CD4-positive, alpha-beta T cell treated with Interleukin-10 for 1 hour (primary cell): Measurements from ENCODE around the gene FAM120B.
"Not testable (repeated sequence)": the region's sequence is repeated elsewhere in the genome, so short reads cannot be mapped to it uniquely, and the experiment has no call there.

ENCODE experiments used
- DNase-seq: peaks from one replicate; pipeline ENCODE4 v3.0.0-alpha.2; 2020

The FAM120B gene

GRCh38 chr6:170305805-170306323 is 694 bp upstream of the FAM120B start:
- no peak for DNase-seq

DNA sequence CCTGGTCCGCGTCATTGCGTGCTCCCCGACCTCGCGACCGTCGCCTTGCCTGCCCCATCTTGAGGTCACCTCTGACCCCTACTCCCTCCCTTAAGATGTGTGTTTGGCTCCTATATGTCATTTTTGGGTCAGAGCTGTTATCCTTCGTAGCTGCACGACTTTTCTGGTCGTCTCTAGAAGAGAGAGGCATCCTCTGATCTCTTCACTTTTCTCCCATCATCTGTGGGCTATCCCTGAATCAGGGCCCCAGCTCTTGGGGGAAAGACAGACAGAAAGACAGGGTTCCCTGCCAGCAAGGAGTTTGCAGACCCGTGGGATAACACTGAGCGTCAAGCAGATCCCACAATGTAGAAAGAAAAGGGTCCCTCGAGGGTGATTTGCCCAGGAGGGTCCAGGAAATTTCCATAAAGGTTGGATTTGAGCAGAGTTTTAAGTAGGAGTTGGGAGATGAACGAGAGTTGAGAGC is 555 bp downstream of the FAM120B start:
- DNase-seq: no peak

DNA sequence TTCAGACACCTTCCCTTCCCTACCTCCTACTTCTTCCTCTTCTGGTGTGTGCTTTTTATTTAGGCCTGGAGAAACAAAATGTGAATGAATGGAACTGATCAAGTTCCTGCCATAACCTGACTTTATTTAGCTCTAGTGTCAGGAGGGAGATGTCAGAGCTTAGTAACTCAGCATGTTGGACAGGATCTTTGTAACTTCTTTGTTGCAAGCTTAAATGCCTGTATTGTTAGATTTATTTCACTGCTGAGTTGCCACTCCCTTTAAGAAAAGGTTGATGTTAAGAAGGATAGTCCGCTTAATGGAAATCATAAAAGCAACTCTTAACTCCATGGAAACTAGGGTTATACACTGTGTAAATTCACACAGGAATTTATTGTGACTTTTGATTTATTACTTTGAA is 2.2 kb downstream of the FAM120B start:
- no peak for DNase-seq

- DNase-seq: no peak
These were observed 5.1 kb downstream of the FAM120B start for GRCh38 chr6:170311696-170312095.

GRCh38 chr6:170312876-170313275 is 6.3 kb downstream of the FAM120B start:
- DNase-seq: no peak

- no peak for DNase-seq
These were observed 7.2 kb downstream of the FAM120B start for GRCh38 chr6:170313716-170314295.

DNA sequence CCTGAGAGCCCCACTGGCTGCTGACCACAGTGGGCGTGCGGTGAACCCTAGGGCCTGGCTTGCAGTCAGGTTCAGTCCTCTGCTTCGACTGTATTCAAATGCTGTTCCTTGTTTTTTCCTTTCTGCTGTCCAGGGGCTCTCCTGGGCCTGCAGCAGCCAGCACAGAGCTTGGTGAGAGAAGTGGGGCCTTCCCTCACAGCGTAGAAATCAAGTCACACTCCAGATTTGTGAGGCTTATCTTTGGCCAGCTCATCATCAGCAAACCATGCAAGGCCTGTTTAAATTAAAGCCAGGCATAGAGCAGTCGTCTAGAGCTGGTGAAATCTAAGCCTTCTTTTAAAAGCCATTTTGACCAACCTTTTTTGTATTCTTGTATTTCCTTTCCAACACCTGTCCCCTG is 8.4 kb downstream of the FAM120B start:
- DNase-seq: no peak

DNA sequence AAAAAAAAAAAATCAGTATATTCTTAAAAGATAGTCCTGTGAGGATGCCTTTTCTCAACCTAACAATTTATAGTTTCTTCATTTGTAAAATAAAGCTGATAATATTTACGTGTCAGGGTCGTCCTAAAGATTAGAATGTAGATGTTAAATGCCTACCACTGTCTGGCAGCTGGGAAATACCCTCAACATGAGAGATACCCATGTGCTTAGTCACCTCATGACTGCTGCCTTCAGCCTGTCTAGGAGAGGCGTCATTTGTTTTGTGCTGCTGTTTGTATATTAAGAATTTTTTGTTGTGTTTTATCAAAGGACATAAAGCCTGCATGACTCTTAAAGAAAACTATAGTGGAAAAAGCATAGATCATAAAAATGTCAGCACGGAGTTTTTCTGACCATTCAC is 9.5 kb downstream of the FAM120B start:
- no peak for DNase-seq

DNA sequence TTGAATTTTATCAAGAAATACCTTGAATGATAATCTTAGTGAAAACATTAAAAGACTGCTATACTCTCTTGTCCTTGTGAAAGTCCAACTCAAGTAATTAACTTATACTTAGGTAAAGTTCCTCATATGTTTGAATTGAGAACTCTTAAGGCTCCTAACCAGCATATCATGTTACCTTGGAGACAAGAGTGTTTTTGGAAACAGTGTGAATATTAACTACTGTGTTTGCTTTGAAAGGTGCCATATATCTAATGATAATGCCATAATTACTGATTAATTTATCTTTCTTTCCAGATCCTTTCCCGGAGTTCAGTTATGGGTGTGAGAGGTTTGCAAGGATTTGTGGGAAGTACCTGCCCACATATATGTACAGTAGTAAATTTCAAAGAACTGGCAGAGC is 10.5 kb downstream of the FAM120B start:
- DNase-seq: no peak

- DNase-seq: no peak
These were observed 11.2 kb downstream of the FAM120B start for GRCh38 chr6:170317718-170318117.

- no peak for DNase-seq
These were observed 22.8 kb downstream of the FAM120B start for GRCh38 chr6:170329321-170329720.

GRCh38 chr6:170335199-170335598 is 28.6 kb downstream of the FAM120B start:
- DNase-seq: not testable (repeated sequence)

DNA sequence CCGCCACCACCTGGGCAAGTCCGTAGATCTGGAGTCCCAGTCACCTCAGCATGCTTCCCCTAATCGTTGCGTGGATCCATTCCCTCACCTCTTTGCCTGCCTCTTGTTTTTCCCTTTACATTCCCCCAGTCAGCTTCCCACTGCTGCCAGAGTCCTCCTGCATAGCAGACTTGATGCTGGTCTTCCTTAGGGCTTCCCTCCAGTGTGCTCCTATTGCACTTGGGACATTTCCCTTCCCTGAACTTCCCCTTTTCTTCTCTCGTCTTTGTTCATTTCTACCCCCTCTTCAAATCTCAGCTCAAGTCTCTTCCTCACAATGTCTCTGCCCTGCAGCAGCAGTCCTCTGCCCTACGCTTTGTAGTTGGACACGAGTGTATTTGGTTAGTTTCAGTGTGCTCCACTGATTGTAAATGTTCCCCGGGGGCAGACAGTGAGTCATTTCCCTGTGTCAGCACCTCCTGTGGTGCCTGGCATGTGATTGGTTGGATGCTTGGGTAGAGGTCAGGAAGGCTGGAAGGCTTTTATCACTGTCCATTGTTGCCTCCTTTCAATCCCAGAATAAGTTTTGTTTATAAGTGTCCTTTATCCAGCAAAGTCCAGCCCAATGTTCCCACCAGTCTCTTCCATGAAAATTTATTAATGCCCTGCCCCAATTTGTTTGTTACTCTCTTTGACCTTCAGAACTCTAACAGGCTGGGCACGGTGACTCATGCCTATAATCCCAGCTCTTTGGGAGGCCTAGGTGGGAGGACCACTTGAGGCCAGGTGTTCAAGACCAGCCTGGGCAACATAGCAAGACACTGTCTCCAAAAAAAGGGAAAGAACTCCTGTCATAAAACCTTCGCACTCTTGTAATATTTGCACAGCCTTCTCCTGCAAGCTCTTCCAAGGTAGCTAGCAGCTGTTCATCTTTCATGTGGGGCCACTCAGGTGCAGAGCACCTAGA is 38.3 kb downstream of the FAM120B start:
- DNase-seq: no peak

DNA sequence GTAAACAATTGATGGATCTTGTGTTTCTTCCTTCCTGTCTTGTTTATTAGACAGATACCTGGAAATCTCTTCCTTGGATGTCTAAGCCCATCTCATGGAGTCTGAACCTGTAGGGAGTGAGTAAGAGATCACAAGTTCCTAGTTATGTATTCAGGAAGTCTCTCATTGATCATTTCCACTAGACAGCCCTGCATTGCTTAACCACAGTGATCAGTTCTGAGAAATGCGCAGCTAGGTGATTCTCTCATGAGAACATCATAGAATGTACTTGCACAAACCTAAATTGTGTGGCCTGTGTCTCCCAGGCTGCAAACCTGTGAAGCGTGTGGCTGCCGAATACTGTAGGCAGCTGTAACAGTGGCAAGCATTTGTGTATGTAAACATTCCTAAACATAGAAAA is 39.1 kb downstream of the FAM120B start:
- no peak for DNase-seq

- no peak for DNase-seq
These were observed 40.1 kb downstream of the FAM120B start for GRCh38 chr6:170346649-170347048.

DNA sequence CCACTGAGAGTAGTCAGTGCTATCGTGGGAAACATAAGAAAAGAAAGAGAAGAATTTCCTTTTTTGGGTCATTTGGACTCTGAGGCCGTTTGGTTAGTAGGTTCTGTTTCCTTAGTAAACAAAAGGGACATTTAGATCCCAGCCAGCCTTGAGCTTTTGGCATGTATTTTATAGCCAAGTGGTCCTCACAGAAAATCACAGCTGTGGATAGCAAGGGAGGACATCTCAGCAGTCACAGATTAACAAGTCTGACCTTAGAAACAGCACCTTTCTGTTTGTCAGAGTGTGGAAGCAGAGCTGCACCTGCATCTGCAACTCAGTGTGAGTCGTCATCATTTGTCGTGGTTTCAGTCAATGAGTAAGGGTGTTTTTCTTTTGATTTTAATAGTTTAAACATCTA is 40.5 kb downstream of the FAM120B start:
- DNase-seq: no peak

DNA sequence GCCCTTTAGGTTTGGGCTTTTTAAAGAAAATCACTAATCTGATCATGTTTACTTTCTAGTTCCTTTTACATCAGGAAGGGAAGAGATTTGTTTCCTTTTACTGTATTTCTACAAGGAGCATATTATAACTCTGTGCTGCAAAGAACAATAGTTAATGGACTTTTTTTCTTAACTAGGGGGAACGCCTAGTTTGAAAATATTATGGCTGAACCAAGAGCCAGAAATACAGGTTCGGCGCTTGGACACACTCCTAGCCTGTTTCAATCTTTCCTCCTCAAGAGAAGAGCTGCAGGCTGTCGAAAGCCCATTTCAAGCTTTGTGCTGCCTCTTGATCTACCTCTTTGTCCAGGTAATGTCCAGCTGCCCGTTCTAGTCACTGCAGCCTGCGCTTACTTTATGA is 41.4 kb downstream of the FAM120B start:
- DNase-seq: no peak

- DNase-seq: not testable (repeated sequence)
These were observed 44.9 kb downstream of the FAM120B start for GRCh38 chr6:170351456-170351855.

GRCh38 chr6:170355190-170355589 is 48.6 kb downstream of the FAM120B start:
- DNase-seq: not testable (repeated sequence)

DNA sequence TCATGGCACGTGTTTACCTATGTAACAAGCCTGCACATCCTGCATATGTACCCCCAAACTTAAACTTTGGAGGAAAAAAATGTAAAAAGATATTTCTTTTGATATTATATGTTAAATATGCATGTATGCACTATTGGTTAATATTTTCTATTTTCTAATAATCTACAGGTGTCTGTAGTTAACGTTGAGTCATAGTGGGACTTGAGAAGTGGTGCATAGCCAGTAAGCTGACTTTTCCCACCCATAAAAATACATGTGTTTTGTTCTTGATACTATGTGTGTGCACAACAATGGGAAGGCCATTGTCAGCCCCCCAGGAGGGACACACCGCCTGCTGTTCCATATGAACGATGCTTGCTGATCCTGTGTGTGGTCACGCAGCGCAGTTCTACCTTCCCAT is 49.1 kb downstream of the FAM120B start:
- no peak for DNase-seq

DNA sequence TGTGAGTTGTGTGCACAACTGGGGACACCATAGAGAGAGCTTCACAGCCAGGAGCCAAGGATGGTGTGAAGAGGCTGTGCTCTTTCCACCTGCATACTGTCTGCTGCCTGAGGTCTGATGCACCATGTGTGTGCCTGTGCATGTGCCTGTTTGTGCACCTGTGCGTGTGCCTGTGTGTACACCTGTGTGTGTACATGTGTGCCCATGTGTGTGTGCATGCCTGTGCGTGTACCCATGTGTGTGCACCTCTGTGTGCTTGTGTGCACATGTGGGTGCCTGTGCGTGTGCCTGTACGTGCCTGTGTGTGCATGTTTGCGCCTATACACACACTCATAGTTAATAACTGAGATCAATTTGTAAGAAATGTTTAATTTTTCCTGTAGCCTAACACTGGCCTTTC is 51.3 kb downstream of the FAM120B start:
- DNase-seq: no peak

DNA sequence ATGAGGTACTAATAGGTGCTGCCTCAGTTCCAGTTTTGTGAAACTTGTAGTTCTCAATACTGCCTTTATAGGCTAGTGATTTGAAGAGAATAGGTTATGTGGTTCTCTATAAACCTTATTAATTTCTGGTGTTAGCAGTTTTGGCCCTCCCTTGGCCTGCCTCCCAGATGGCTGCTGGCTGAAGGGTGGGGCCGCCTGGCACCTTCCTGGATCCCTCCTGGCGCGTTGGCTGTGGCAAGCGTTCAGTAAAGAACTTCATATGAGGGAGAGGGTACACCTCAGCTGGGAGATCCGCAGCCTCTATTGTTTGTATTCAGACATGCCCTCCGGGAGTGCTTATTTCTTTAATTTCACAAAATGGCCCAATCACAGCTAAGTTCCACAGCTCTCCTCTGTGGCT is 51.9 kb downstream of the FAM120B start:
- DNase-seq: no peak

- no peak for DNase-seq
These were observed 53.9 kb downstream of the FAM120B start for GRCh38 chr6:170360476-170360875.

DNA sequence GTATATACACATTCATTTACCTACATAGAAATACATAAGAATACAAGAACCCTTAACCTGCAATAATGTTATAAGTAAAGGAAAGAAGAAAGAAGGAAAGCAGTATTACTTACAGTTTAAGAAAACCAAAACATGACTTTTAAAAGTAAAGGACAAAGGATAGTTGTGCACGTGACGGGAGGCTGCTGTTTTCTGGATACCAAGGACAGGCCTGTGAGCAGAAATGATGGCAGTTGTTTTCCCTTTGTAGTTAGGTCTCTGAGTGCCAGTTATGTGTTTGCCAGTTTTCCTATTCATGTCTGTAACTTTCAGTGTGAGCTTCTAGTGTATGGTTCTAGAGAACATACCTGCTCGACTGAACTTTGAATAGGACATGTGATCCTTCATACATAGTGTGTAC is 54.8 kb downstream of the FAM120B start:
- no peak for DNase-seq
